Endothelial cell (in vitro differentiated cells): Measurements from ENCODE around the gene B9D1. TPM values are rescaled to one million over a fixed set of nuclear protein-coding genes. Genes with fewer than 3 reads are reported as not detected.

Experiments
- DNase-seq: peaks from one replicate; pipeline ENCODE4 v3.0.0; 2021; ENCODE audit warnings: low spot score
- H3K27ac Mint-ChIP-seq: one replicate; pipeline ENCODE4 v1.8.0; 2021; ENCODE audit warnings: mixed read lengths, inconsistent platforms; ENCODE audit not compliant: unreplicated experiment
- H3K27me3 Mint-ChIP-seq: one replicate; pipeline ENCODE4 v1.8.0; 2021; ENCODE audit warnings: mild to moderate bottlenecking, moderate library complexity, mixed read lengths, inconsistent platforms; ENCODE audit not compliant: unreplicated experiment
- H3K36me3 Mint-ChIP-seq: one replicate; pipeline ENCODE4 v1.8.0; 2021; ENCODE audit warnings: mild to moderate bottlenecking, low read depth, mixed read lengths, inconsistent platforms; ENCODE audit not compliant: unreplicated experiment
- H3K4me1 Mint-ChIP-seq: one replicate; pipeline ENCODE4 v1.8.0; 2021; ENCODE audit warnings: mild to moderate bottlenecking, mixed read lengths, inconsistent platforms; ENCODE audit not compliant: unreplicated experiment
- H3K4me3 Mint-ChIP-seq: one replicate; pipeline ENCODE4 v1.8.0; 2021; ENCODE audit warnings: mild to moderate bottlenecking, mixed read lengths, inconsistent platforms; ENCODE audit not compliant: unreplicated experiment
- H3K9me3 Mint-ChIP-seq: one replicate; pipeline ENCODE4 v1.8.0; 2021; ENCODE audit warnings: mixed read lengths, inconsistent platforms; ENCODE audit not compliant: unreplicated experiment
- total RNA-seq: library from RNA; stranded (reverse); fragmentation: NEBNext Ultra II Directional; extraction: Animal tissue kit (Norgen Biotek cat#: 25700); gene quantifications from one replicate; pipeline ENCODE4 v1.2.1, GENCODE V29; 2021; ENCODE audit not compliant: unreplicated experiment
- TF ChIP-seq, protein P1 (sequence below): fragments of 200-600 bp; sonication (generic); IDR thresholded peaks from one replicate; pipeline ENCODE4 v1.5.0; 2021; ENCODE audit warnings: antibody characterized with exemption; ENCODE audit not compliant: unreplicated experiment

The B9D1 gene
- total RNA-seq, 1 donor from 2014 or later = 6.2 TPM

- DNase-seq = no peak
- Mint-ChIP-seq H3K36me3 (peaks cover 9% of the 10 kb centered on the region), H3K9me3 (no peaks in the 10 kb centered on the region), H3K4me3 (no peak overlapping the region), H3K4me1 (no peaks in the 10 kb centered on the region), H3K27me3 (peaks cover 9% of the 10 kb centered on the region), H3K27ac (no peak overlapping the region)
- TF ChIP-seq, protein P1, sequence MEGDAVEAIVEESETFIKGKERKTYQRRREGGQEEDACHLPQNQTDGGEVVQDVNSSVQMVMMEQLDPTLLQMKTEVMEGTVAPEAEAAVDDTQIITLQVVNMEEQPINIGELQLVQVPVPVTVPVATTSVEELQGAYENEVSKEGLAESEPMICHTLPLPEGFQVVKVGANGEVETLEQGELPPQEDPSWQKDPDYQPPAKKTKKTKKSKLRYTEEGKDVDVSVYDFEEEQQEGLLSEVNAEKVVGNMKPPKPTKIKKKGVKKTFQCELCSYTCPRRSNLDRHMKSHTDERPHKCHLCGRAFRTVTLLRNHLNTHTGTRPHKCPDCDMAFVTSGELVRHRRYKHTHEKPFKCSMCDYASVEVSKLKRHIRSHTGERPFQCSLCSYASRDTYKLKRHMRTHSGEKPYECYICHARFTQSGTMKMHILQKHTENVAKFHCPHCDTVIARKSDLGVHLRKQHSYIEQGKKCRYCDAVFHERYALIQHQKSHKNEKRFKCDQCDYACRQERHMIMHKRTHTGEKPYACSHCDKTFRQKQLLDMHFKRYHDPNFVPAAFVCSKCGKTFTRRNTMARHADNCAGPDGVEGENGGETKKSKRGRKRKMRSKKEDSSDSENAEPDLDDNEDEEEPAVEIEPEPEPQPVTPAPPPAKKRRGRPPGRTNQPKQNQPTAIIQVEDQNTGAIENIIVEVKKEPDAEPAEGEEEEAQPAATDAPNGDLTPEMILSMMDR = no peak
Measured at GRCh38 chr17:19385521-19385983, 23.0 kb upstream of the B9D1 start.

- Mint-ChIP-seq H3K4me1 (peaks cover 2% of the 10 kb centered on the region), H3K27ac (no peak overlapping the region), H3K36me3 (peaks cover 12% of the 10 kb centered on the region), H3K4me3 (no peak overlapping the region), H3K27me3 (peaks cover 9% of the 10 kb centered on the region), H3K9me3 (no peaks in the 10 kb centered on the region)
- TF ChIP-seq, protein P1 = no peak
- no peak for DNase-seq
Measured at GRCh38 chr17:19384723-19385391, 22.3 kb upstream of the B9D1 start.

GRCh38 chr17:19383681-19384470, 21.4 kb upstream of the B9D1 start:
- H3K27ac Mint-ChIP-seq = no peak overlapping the region
- peaks cover 11% of the 10 kb centered on the region for H3K27me3 Mint-ChIP-seq
- peaks cover 10% of the 10 kb centered on the region for H3K4me1 Mint-ChIP-seq
- H3K4me3 Mint-ChIP-seq = no peak overlapping the region
- no peaks in the 10 kb centered on the region for H3K9me3 Mint-ChIP-seq
- TF ChIP-seq, protein P1 = no peak
- DNase-seq = no peak
- H3K36me3 Mint-ChIP-seq = peaks cover 15% of the 10 kb centered on the region

- peaks cover 15% of the 10 kb centered on the region for H3K36me3 Mint-ChIP-seq
- H3K27ac Mint-ChIP-seq = no peak overlapping the region
Measured at GRCh38 chr17:19382531-19383444, 20.3 kb upstream of the B9D1 start.

More at GRCh38 chr17:19382531-19383444, 20.3 kb upstream of the B9D1 start:
- Mint-ChIP-seq H3K4me3 (no peak overlapping the region), H3K27me3 (peaks cover 8% of the 10 kb centered on the region), H3K4me1 (peaks cover 10% of the 10 kb centered on the region), H3K9me3 (no peaks in the 10 kb centered on the region)
- TF ChIP-seq, protein P1 = no peak
- DNase-seq = no peak
